Activated CD8-positive, alpha-beta memory T cell treated with anti-CD3 and anti-CD28 coated beads for 1 hour (primary cell): ENCODE data around the gene POLD2.
"Not testable (repeated sequence)": the region's sequence is repeated elsewhere in the genome, so short reads cannot be mapped to it uniquely, and the experiment has no call there.

Experiments
- DNase-seq, 2 donors: peaks; one replicate each; pipeline ENCODE4 v3.0.0-alpha.2; 2020; ENCODE audit warnings: low read depth in 1 of 2; ENCODE audit errors: extremely low read depth in 1 of 2

POLD2 gene

GRCh38 chr7:44139311-44140010, 16.1 kb upstream of the POLD2 start:
- DNase-seq = no peak

- no peak for DNase-seq
These were observed 15.3 kb upstream of the POLD2 start for GRCh38 chr7:44138698-44139097.

- DNase-seq = no peak
These were observed 13.4 kb upstream of the POLD2 start for GRCh38 chr7:44136731-44137130.

GRCh38 chr7:44134943-44135628, 11.7 kb upstream of the POLD2 start:
- DNase-seq = no peak

- no peak for DNase-seq
These were observed 9.9 kb upstream of the POLD2 start for GRCh38 chr7:44133295-44133694.

- no peak for DNase-seq
These were observed 8.7 kb upstream of the POLD2 start for GRCh38 chr7:44132039-44132438.

GRCh38 chr7:44131173-44132029, 8.1 kb upstream of the POLD2 start:
- DNase-seq = no peak

GRCh38 chr7:44128721-44129582, 5.6 kb upstream of the POLD2 start:
- DNase-seq = no peak

GRCh38 chr7:44127161-44127560, 3.8 kb upstream of the POLD2 start:
- no peak for DNase-seq

GRCh38 chr7:44126574-44126973, 3.2 kb upstream of the POLD2 start:
- DNase-seq = not testable (repeated sequence)

GRCh38 chr7:44124822-44125202, 1.5 kb upstream of the POLD2 start:
- DNase-seq = no peak

GRCh38 chr7:44122529-44122928, 819 bp downstream of the POLD2 start:
- DNase-seq = no peak

GRCh38 chr7:44121761-44122420, 1.5 kb downstream of the POLD2 start:
- DNase-seq = no peak

GRCh38 chr7:44120395-44120794, 3.0 kb downstream of the POLD2 start:
- DNase-seq = no peak

GRCh38 chr7:44119829-44120380, 3.4 kb downstream of the POLD2 start:
- no peak for DNase-seq

GRCh38 chr7:44117801-44118429, 5.4 kb downstream of the POLD2 start:
- DNase-seq = no peak

- DNase-seq = no peak
These were observed 6.3 kb downstream of the POLD2 start for GRCh38 chr7:44116789-44117666.

GRCh38 chr7:44116087-44116788, 7.1 kb downstream of the POLD2 start:
- no peak for DNase-seq
